Measurements from ENCODE around the gene KRT78.

KRT78 gene

GRCh38 chr12:52838609-52839435 is 10.0 kb downstream of the KRT78 start:
- no peak for DNase-seq (ENCODE audit: low read depth in 2 of 2)

- DNase-seq (ENCODE audit: low read depth in 2 of 2) = no peak
Measured at GRCh38 chr12:52837781-52838608, 10.8 kb downstream of the KRT78 start.

GRCh38 chr12:52837413-52837741 is 11.4 kb downstream of the KRT78 start:
- no peak for DNase-seq (ENCODE audit: low read depth in 2 of 2)

- DNase-seq (ENCODE audit: low read depth in 2 of 2) = no peak
Measured at GRCh38 chr12:52836491-52837412, 12.0 kb downstream of the KRT78 start.

GRCh38 chr12:52836042-52836466 is 12.7 kb downstream of the KRT78 start:
- DNase-seq (ENCODE audit: low read depth in 2 of 2) = peak; percentile 62 to 71

- no peak for DNase-seq (ENCODE audit: low read depth in 2 of 2)
Measured at GRCh38 chr12:52835271-52836041, 13.3 kb downstream of the KRT78 start.

- DNase-seq (ENCODE audit: low read depth in 2 of 2) = no peak
Measured at GRCh38 chr12:52834727-52835001, 14.1 kb downstream of the KRT78 start.

- no peak for DNase-seq (ENCODE audit: low read depth in 2 of 2)
Measured at GRCh38 chr12:52833922-52834726, 14.7 kb downstream of the KRT78 start, which contains the start of gene KRT79. Gene KRT79 (minus strand): TSS chr12:52834311. CDS start chr12:52834260, 51 bp downstream.

GRCh38 chr12:52832985-52833905 is 15.5 kb downstream of the KRT78 start:
- DNase-seq (ENCODE audit: low read depth in 2 of 2) = no peak

GRCh38 chr12:52832451-52832850 is 16.3 kb downstream of the KRT78 start:
- no peak for DNase-seq (ENCODE audit: low read depth in 2 of 2)

GRCh38 chr12:52831251-52831650 is 17.5 kb downstream of the KRT78 start:
- DNase-seq (ENCODE audit: low read depth in 2 of 2) = no peak

GRCh38 chr12:52829986-52830770 is 18.6 kb downstream of the KRT78 start:
- no peak for DNase-seq (ENCODE audit: low read depth in 2 of 2)

GRCh38 chr12:52828591-52829021 is 20.2 kb downstream of the KRT78 start:
- no peak for DNase-seq (ENCODE audit: low read depth in 2 of 2)

- DNase-seq (ENCODE audit: low read depth in 2 of 2) = no peak
Measured at GRCh38 chr12:52828156-52828555, 20.6 kb downstream of the KRT78 start.

- no peak for DNase-seq (ENCODE audit: low read depth in 2 of 2)
Measured at GRCh38 chr12:52827499-52828090, 21.2 kb downstream of the KRT78 start.

GRCh38 chr12:52826611-52827498 is 21.9 kb downstream of the KRT78 start:
- DNase-seq (ENCODE audit: low read depth in 2 of 2) = no peak

- DNase-seq (ENCODE audit: low read depth in 2 of 2) = no peak
Measured at GRCh38 chr12:52825961-52826360, 22.8 kb downstream of the KRT78 start.
